SK-N-MC (cell line): Measurements from ENCODE around the gene SLF2.

ENCODE experiments used
- DNase-seq: peaks from one replicate; pipeline ENCODE4 v3.0.0-alpha.2; 2011; ENCODE audit warnings: low read depth, low spot score
- H3K27ac ChIP-seq: fragments of 200-600 bp; sonication (generic); 2 replicates; pipeline ENCODE4 v1.5.1; 2016; ENCODE audit warnings: mixed run types
- H3K36me3 ChIP-seq: fragments of 200-600 bp; sonication (generic); 2 replicates; pipeline ENCODE4 v1.6.1; 2017; ENCODE audit warnings: antibody characterized with exemption, low read length, mixed read lengths; ENCODE audit not compliant: insufficient read depth
- H3K4me3 ChIP-seq: fragments of 200-600 bp; sonication (generic); 2 replicates; pipeline ENCODE4 v1.5.1; 2016
- H3K9ac ChIP-seq: fragments of 200-600 bp; sonication (generic); 2 replicates; pipeline ENCODE4 v1.8.0; 2017; ENCODE audit warnings: mixed run types, mixed read lengths; ENCODE audit not compliant: insufficient read length
- H3K9me3 ChIP-seq: fragments of 200-600 bp; sonication (generic); 2 replicates; pipeline ENCODE4 v1.6.1; 2017; ENCODE audit warnings: low read depth, mild to moderate bottlenecking, antibody characterized with exemption, low read length, moderate library complexity, mixed read lengths
- EZH2 ChIP-seq: fragments of 200-600 bp; sonication (generic); IDR thresholded peaks from one replicate; pipeline ENCODE4 v1.6.1; 2017; ENCODE audit warnings: antibody characterized with exemption
- FOXP2 ChIP-seq: optimal IDR thresholded peaks from 2 replicates; pipeline ENCODE3; 2011; ENCODE audit warnings: mild to moderate bottlenecking, moderate library complexity; ENCODE audit not compliant: insufficient read depth; ENCODE audit errors: extremely low read length, control extremely low read depth
- POLR2AphosphoS5 ChIP-seq: IDR thresholded peaks from 2 replicates; pipeline ENCODE4 v1.6.1; 2012; ENCODE audit warnings: mild to moderate bottlenecking, low read depth, low read length, borderline replicate concordance

The SLF2 gene

GRCh38 chr10:100890673-100891317 lies 22.0 kb upstream of the SLF2 start:
- H3K9me3 ChIP-seq, result no peaks in the 10 kb centered on the region
- no peaks in the 10 kb centered on the region for H3K36me3 ChIP-seq
- no peak for DNase-seq
- TF ChIP-seq EZH2, result no peak
- TF ChIP-seq FOXP2, result no peak
- TF ChIP-seq POLR2AphosphoS5, result no peak
- H3K4me3 ChIP-seq, result no peak overlapping the region
- H3K27ac ChIP-seq, result no peak overlapping the region
- no peak overlapping the region for H3K9ac ChIP-seq

GRCh38 chr10:100894033-100894432 lies 18.7 kb upstream of the SLF2 start:
- no peaks in the 10 kb centered on the region for H3K9me3 ChIP-seq
- TF ChIP-seq POLR2AphosphoS5 (no peak), FOXP2 (no peak), EZH2 (no peak)
- no peaks in the 10 kb centered on the region for H3K36me3 ChIP-seq
- H3K9ac ChIP-seq, result no peak overlapping the region
- no peak for DNase-seq
- no peak overlapping the region for H3K27ac ChIP-seq
- no peak overlapping the region for H3K4me3 ChIP-seq

- H3K9me3 ChIP-seq, result no peaks in the 10 kb centered on the region
- TF ChIP-seq FOXP2 (no peak), POLR2AphosphoS5 (no peak), EZH2 (no peak)
- no peak overlapping the region for H3K9ac ChIP-seq
- DNase-seq, result no peak
- H3K36me3 ChIP-seq, result no peaks in the 10 kb centered on the region
- no peak overlapping the region for H3K4me3 ChIP-seq
- H3K27ac ChIP-seq, result no peak overlapping the region
Measured at GRCh38 chr10:100894589-100895294, 18.0 kb upstream of the SLF2 start.

- Histone ChIP-seq H3K9me3 (no peaks in the 10 kb centered on the region), H3K4me3 (no peak overlapping the region), H3K36me3 (no peaks in the 10 kb centered on the region), H3K9ac (no peak overlapping the region), H3K27ac (no peak overlapping the region)
- TF ChIP-seq POLR2AphosphoS5 (no peak), EZH2 (no peak), FOXP2 (no peak)
- DNase-seq, result no peak
Measured at GRCh38 chr10:100895346-100895745, 17.4 kb upstream of the SLF2 start.

GRCh38 chr10:100895896-100896295 lies 16.9 kb upstream of the SLF2 start:
- no peak overlapping the region for H3K27ac ChIP-seq
- no peak for DNase-seq
- no peaks in the 10 kb centered on the region for H3K36me3 ChIP-seq
- no peaks in the 10 kb centered on the region for H3K9me3 ChIP-seq
- H3K9ac ChIP-seq, result no peak overlapping the region
- no peak overlapping the region for H3K4me3 ChIP-seq
- TF ChIP-seq FOXP2 (no peak), EZH2 (no peak), POLR2AphosphoS5 (no peak)

- no peak for DNase-seq
- Histone ChIP-seq H3K9me3 (no peaks in the 10 kb centered on the region), H3K36me3 (no peaks in the 10 kb centered on the region), H3K4me3 (no peak overlapping the region), H3K27ac (no peak overlapping the region), H3K9ac (no peak overlapping the region)
- TF ChIP-seq EZH2 (no peak), POLR2AphosphoS5 (no peak), FOXP2 (no peak)
Measured at GRCh38 chr10:100896876-100897461, 15.8 kb upstream of the SLF2 start.

GRCh38 chr10:100897976-100898375 lies 14.8 kb upstream of the SLF2 start:
- no peaks in the 10 kb centered on the region for H3K36me3 ChIP-seq
- no peaks in the 10 kb centered on the region for H3K9me3 ChIP-seq
- TF ChIP-seq EZH2 (no peak), POLR2AphosphoS5 (no peak), FOXP2 (no peak)
- H3K27ac ChIP-seq, result no peak overlapping the region
- no peak overlapping the region for H3K9ac ChIP-seq
- no peak for DNase-seq
- H3K4me3 ChIP-seq, result no peak overlapping the region

- no peaks in the 10 kb centered on the region for H3K9me3 ChIP-seq
- no peak for DNase-seq
Measured at GRCh38 chr10:100899171-100899570, 13.6 kb upstream of the SLF2 start.

GRCh38 chr10:100901051-100901450 lies 11.7 kb upstream of the SLF2 start:
- no peak overlapping the region for H3K27ac ChIP-seq
- H3K9me3 ChIP-seq, result no peaks in the 10 kb centered on the region
- no peak for TF ChIP-seq POLR2AphosphoS5
- TF ChIP-seq EZH2, result no peak
- TF ChIP-seq FOXP2, result no peak
- DNase-seq, result no peak
- no peak overlapping the region for H3K9ac ChIP-seq
- no peak overlapping the region for H3K4me3 ChIP-seq
- no peaks in the 10 kb centered on the region for H3K36me3 ChIP-seq

More at GRCh38 chr10:100899171-100899570, 13.6 kb upstream of the SLF2 start:
- TF ChIP-seq EZH2, result no peak
- Histone ChIP-seq H3K9ac (no peak overlapping the region), H3K27ac (no peak overlapping the region), H3K36me3 (no peaks in the 10 kb centered on the region), H3K4me3 (no peak overlapping the region)
